Thymus (tissue), 11 donors: ENCODE measurements around the gene HMOX1. TPM values are rescaled to one million over a fixed set of nuclear protein-coding genes. Genes with fewer than 3 reads are reported as not detected.

Source experiments
- DNase-seq, 9 donors: peaks; one replicate each; pipeline ENCODE4 v3.0.0-alpha.2; 2013; ENCODE audit warnings: low spot score in 9 of 9, low read depth in 6 of 9, missing footprints in 1 of 9
- H3K27ac ChIP-seq, 2 donors: one replicate each; pipeline ENCODE4 v1.5.1; 2013; ENCODE audit warnings: control low read depth in 1 of 2, low read depth in 1 of 2, low read length in 1 of 2, mild to moderate bottlenecking in 1 of 2, moderate library complexity in 1 of 2
- H3K27me3 ChIP-seq, 2 donors: one replicate each; pipeline ENCODE4 v1.5.1; 2013; ENCODE audit warnings: low read length in 1 of 2; ENCODE audit not compliant: control insufficient read depth in 2 of 2, insufficient read depth in 1 of 2
- H3K36me3 ChIP-seq, 2 donors: one replicate each; pipeline ENCODE4 v1.5.1; 2013; ENCODE audit warnings: low read length in 1 of 2, mild to moderate bottlenecking in 1 of 2, moderate library complexity in 1 of 2; ENCODE audit not compliant: control insufficient read depth in 2 of 2, insufficient read depth in 2 of 2
- H3K4me1 ChIP-seq, 2 donors: one replicate each; pipeline ENCODE4 v1.5.1; 2013; ENCODE audit warnings: low read length in 2 of 2; ENCODE audit not compliant: control insufficient read depth in 2 of 2, insufficient read depth in 2 of 2
- H3K4me3 ChIP-seq, 2 donors: one replicate each; pipeline ENCODE4 v1.5.1; 2013; ENCODE audit warnings: low read length in 2 of 2, control low read depth in 1 of 2, mild to moderate bottlenecking in 1 of 2
- H3K9me3 ChIP-seq, 2 donors: one replicate each; pipeline ENCODE4 v1.5.1; 2013; ENCODE audit warnings: low read length in 1 of 2, mild to moderate bottlenecking in 1 of 2; ENCODE audit not compliant: control insufficient read depth in 2 of 2, insufficient read depth in 1 of 2
- WGBS: extraction: QIAGEN DNeasy Blood & Tissue Kit; methylation state at CpG from one replicate; pipeline ENCODE4 v1.1.7; 2013; 5-methylcytosine and 5-hydroxymethylcytosine counted together
- polyA plus RNA-seq: library from polyadenylated mRNA; stranded (reverse); fragments of 200-250 nt; gene quantifications from one replicate; pipeline ENCODE4 v1.2.3, GENCODE V29; 2013
- total RNA-seq: library from RNA; stranded (reverse); fragments of 120-200 nt; gene quantifications from one replicate; pipeline ENCODE4 v1.2.4, GENCODE V29; 2013
- donor health status: healthy.

The HMOX1 gene
- total and polyA plus RNA-seq, 2 donors: 32.2 to 119 TPM

DNA sequence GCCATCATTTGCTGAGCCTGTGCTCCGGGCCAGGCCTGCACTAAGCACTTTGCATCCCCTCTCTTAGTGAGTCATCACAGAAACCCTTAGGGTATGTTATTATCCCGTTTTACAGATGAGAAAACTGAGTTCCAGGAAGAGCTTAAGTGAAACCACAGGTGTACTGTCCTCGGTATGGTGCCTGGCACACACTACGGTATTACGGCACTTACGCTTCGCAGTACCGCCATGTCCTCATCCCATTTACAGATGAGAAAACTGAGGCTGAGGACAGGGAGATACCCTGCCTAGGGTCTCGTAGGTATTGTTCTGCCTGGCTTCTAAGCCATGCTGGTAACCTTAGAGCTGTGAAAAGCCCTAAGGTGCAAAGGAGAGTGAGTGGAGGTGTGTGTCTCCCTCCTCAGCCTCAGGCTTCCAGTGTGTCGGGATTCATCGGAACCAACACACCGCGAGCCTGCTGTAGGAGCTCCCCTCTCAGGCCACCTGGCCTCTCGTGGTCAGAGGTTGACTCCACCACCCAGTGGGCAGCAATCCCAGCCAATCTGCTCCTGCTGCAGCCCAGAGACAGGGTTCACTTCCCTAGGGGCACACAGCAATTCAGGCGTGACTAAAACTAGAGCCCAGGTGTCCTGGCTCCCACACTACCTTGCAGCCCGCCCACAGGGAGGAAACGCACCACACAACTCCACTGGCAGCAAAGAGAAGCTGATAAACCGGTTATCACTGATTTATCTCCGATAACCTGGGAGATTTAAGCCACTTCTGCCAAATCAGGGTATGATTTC, 39.6 kb upstream of the HMOX1 start:
- Histone ChIP-seq H3K27me3 (no peaks in the 10 kb centered on the region), H3K36me3 (peaks cover 21 to 70% of the 10 kb centered on the region in 2 donors), H3K4me3 (no peak overlapping the region), H3K9me3 (no peaks in the 10 kb centered on the region), H3K27ac (no peak overlapping the region), H3K4me1 (peaks cover 2 to 8% of the 10 kb centered on the region in 2 donors)
- DNase-seq: no peak
- 97% methylated on average over 19 of the region's 19 CpGs for WGBS

DNA sequence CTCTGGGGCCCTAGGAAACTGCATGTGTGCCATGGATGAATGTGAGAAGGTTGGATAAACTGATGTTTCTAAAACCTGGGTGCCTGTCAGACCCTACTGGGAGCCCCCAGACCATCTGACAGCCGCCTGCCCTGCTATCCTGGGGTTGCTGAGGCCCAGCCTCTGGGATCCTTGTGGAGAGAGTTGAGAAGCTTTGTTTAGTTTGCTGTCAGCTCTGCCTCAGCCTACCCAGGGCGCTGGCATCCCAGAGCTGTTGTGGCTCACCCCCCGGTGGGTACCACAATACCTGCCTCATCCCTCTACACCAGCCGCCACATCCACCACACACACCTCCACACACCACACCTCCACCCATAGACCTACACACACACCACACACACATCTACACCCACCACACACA, 38.5 kb upstream of the HMOX1 start:
- WGBS: over 99% methylated on average over 4 of the region's 4 CpGs

DNA sequence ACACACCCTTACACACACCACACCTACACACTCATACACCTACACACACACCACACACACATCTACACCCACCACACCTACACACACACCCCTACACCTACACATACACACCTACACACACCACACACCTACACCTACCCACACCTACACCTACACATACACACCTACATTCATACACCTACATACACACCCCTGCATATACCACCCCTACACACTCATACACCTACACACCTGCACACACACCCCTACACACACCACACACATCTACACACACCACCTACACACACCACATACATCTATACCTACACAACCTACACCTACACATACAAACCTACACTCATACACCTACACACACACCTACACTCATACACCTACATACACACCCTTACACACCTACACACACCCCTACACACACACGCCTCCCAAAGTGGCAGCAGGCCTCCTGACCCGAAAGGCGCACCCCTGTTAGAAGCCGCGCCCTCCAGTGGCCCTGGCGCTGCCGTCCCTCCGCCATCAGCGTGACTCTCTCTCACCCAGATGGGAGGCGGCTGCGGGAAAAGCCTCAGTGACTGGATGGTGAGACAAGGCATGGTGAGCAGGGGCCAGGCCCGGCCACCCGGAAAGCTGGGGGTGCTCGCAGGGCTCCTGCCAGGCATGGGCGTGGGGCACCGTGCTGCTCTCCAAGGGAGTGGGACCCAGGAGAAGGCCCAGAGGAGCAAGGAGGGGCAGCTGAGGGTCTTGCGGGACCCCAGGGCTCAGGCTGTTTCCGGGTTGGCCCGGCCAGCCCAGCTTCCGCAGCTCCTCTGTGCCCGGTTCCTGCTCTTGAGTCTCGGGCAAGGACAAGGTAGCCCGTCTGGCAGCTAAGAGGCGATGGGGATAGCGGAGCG, 37.0 kb upstream of the HMOX1 start:
- WGBS: 99% methylated on average over 26 of the region's 26 CpGs
- DNase-seq: no peak
- Histone ChIP-seq H3K9me3 (no peaks in the 10 kb centered on the region), H3K27me3 (no peaks in the 10 kb centered on the region), H3K36me3 (peaks cover 11 to 72% of the 10 kb centered on the region in 2 donors), H3K4me1 (no peaks in the 10 kb centered on the region), H3K4me3 (no peak overlapping the region), H3K27ac (no peak overlapping the region)

More for the DNA sequence above, 38.5 kb upstream of the HMOX1 start:
- H3K4me3 ChIP-seq: no peak overlapping the region
- no peaks in the 10 kb centered on the region for H3K9me3 ChIP-seq
- H3K4me1 ChIP-seq: no peaks in the 10 kb centered on the region
- peaks cover 15 to 74% of the 10 kb centered on the region in 2 donors for H3K36me3 ChIP-seq
- no peak overlapping the region for H3K27ac ChIP-seq
- no peaks in the 10 kb centered on the region for H3K27me3 ChIP-seq
- no peak for DNase-seq

DNA sequence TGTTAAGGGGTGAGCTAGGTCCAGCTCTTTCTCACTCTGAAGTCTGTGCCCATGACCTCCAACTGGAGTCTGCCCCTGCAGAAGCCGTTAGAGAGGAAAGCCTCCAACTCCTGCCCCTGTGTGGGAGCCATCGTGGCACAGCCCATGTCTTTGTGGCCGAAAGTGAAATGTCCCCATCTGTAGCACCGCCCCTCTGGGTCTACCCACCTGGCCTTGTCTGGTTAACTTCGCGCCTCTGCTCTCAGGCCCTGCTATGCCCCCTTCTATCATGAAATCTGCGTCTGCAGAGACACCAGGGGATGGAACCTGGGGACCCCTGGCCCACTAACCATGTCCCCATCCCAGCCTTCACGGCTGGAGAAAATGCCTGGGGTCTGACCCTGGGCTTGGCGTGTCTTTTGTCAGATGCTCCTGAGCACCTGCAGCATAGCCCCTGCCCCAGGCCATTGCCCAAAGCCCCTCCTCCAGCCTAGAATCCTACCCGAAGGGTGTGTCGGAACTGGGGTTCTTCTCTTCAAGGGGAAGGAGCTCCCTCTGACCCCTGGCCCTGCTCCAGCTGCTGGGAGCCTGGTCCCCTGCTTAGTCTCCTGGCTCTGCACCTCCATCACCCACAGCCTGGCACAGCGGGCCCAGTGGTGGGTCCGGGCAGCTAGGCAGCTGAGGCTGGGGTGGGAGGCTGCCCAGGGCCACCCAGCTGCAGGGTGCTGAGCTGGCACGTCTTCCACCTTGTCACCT, 35.8 kb upstream of the HMOX1 start:
- Histone ChIP-seq H3K36me3 (peaks cover 9 to 69% of the 10 kb centered on the region in 2 donors), H3K9me3 (no peaks in the 10 kb centered on the region), H3K27me3 (no peaks in the 10 kb centered on the region), H3K4me3 (no peak overlapping the region), H3K4me1 (peaks cover 3 to 11% of the 10 kb centered on the region in 2 donors), H3K27ac (no peak overlapping the region)
- DNase-seq: no peak
- 96% methylated on average over 14 of the region's 14 CpGs for WGBS

DNA sequence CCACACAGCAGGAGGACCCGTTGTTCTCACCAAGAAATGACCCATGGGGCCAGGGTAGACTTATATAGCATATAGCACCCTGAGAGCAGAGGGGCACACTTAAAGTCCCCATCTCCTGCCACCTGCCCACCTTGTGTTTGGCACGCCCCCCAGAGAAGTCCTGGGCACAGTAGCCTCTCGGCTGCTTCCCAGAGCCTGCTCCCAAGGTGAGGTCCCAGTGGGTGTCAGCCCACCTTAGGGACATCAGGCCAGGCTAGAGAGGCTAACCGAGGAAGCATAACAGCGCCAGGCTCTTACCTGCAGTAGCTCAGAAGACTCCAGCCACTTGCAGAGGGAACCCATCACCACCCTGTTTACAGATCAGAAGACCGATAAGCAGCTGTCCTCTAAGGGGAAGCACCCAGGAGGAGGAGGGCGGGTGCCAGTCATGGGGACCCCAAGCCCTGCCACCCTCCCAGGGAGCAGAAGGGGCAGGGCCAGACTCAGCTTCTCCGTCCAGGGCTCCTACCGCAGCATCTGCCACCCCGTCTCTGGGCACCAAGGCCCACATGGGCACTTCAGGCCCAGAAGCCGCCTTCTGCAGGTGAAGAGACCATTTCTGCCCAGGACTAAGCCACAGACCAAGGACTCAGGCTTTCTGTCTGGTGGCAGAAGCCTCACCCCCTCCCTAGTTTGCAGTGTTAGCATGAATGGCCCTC, 34.9 kb upstream of the HMOX1 start:
- H3K27ac ChIP-seq: no peak overlapping the region
- no peaks in the 10 kb centered on the region for H3K9me3 ChIP-seq
- peaks cover 5 to 19% of the 10 kb centered on the region in 2 donors for H3K4me1 ChIP-seq
- DNase-seq: no peak
- H3K36me3 ChIP-seq: peaks cover 6 to 60% of the 10 kb centered on the region in 2 donors
- H3K4me3 ChIP-seq: no peak overlapping the region
- 97% methylated on average over 11 of the region's 11 CpGs for WGBS
- H3K27me3 ChIP-seq: peaks cover 0 to under 1% of the 10 kb centered on the region in 2 donors

DNA sequence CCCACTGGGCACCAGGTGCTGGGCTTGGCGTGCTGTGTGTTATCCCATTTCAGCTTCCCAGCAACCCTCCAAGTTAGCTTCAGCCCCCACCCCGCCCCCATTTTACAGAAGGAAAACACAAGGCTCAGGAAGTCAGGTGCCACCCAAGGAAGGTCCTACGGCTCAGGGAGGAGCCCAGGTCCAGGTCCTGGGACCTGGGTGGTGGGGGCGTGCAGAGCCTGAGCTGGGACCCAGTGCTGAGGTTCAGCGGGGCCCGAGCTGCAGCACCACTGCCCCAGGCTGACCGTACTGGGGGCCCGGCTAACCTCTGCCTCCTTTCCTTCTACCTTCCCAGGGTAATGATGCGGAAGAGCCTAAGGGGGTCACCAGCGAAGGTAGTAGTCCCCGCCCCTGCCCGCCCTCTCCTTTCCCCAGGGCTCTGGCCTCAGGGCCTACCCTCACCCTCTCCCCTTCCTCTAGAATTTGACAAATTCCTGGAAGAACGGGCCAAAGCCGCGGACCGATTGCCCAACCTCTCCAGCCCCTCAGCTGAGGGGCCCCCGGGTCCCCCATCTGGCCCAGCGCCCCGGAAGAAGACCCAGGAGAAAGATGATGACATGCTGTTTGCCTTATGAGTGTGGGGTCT, 34.2 kb upstream of the HMOX1 start:
- 97% methylated on average over 19 of the region's 19 CpGs for WGBS
- DNase-seq: no peak

DNA sequence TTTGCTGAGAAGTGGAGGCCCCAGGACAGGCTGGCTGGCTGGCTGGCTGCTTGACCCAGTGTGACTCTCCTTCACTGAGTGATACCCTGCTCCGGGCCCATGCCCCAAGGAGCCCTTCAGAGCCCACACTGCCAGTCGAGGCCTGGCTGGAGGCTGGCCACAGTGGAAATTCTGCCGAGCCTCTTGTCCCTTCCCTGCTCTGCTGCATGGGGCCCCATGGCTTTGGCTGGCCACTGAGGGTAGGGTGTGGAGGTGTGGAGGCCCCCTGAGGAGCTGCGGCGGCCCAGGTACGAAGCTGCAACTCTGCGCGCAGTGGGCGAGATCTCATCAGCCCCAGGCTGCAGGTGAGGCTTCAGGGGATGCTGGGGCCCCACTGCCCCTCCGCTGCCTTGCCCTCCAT, 33.4 kb upstream of the HMOX1 start:
- H3K36me3 ChIP-seq: peaks cover 0 to 48% of the 10 kb centered on the region in 2 donors
- 98% methylated on average over 10 of the region's 10 CpGs for WGBS
- H3K4me1 ChIP-seq: peaks cover 13 to 30% of the 10 kb centered on the region in 2 donors
- peaks cover 2 to 7% of the 10 kb centered on the region in 2 donors for H3K27me3 ChIP-seq
- H3K4me3 ChIP-seq: no peak overlapping the region
- no peak overlapping the region for H3K27ac ChIP-seq
- no peaks in the 10 kb centered on the region for H3K9me3 ChIP-seq
- no peak for DNase-seq

More for the DNA sequence above, 34.2 kb upstream of the HMOX1 start:
- peaks cover 9 to 26% of the 10 kb centered on the region in 2 donors for H3K4me1 ChIP-seq
- H3K27ac ChIP-seq: no peak overlapping the region
- peaks cover 0 to 55% of the 10 kb centered on the region in 2 donors for H3K36me3 ChIP-seq
- H3K4me3 ChIP-seq: no peak overlapping the region
- peaks cover 2 to 7% of the 10 kb centered on the region in 2 donors for H3K27me3 ChIP-seq
- no peaks in the 10 kb centered on the region for H3K9me3 ChIP-seq

DNA sequence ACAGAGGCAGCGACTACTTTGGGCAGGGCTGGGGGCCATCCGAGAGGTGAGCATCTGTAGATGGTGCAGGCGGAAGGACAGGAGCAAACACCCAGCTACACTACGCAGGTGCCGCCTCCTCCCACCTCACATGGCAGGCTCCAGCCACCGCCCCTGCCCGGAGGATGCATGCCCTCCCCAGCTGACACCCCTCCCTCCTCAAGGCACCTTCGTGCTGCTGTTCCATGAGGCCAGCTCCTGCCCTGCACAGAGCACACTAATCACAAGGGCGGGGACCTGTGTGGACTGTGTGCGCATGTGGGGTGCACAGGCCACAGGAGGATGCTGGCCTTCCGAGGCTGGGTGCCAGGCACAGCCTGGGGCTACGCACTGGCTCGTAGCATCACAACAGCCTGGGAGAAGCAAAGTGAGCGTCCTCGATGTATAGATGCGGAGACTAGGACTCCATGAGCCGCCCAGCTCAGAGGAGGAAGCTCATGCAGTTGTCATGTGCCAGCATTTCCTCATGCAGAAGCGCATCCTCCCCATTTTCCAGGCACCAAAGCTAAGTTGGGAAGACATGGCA, 32.8 kb upstream of the HMOX1 start:
- no peaks in the 10 kb centered on the region for H3K9me3 ChIP-seq
- no peak for DNase-seq
- no peak overlapping the region for H3K4me3 ChIP-seq
- peaks cover 0 to 43% of the 10 kb centered on the region in 2 donors for H3K36me3 ChIP-seq
- H3K27ac ChIP-seq: no peak overlapping the region
- WGBS: 98% methylated on average over 18 of the region's 18 CpGs
- H3K27me3 ChIP-seq: peaks cover 2 to 7% of the 10 kb centered on the region in 2 donors
- H3K4me1 ChIP-seq: peaks cover 19 to 37% of the 10 kb centered on the region in 2 donors
